DOHH2 (cell line): Measurements from ENCODE around the gene MAST1.
A peak's percentile ranks its signal among the peaks of the same experiment; 100 is the strongest.

Experiments used
- H3F3A ChIP-seq: fragments of 200-600 bp; sonication (generic), shearing (Covaris generic); 2 replicates; pipeline ENCODE4 v1.6.0; 2016; ENCODE audit warnings: antibody characterized with exemption, mild to moderate bottlenecking; ENCODE audit not compliant: control insufficient read depth, insufficient read depth
- H3K27ac ChIP-seq: fragments of 200-600 bp; sonication (generic); 2 replicates; pipeline ENCODE4 v1.5.1; 2014; ENCODE audit warnings: low read depth, mild to moderate bottlenecking, low read length, moderate library complexity
- H3K27me3 ChIP-seq: fragments of 200-600 bp; sonication (generic); 2 replicates; pipeline ENCODE4 v1.6.1; 2014; ENCODE audit warnings: mild to moderate bottlenecking, low read length, mixed read lengths; ENCODE audit not compliant: control insufficient read depth
- H3K36me3 ChIP-seq: fragments of 200-600 bp; sonication (generic); 2 replicates; pipeline ENCODE4 v1.6.1; 2014; ENCODE audit warnings: mild to moderate bottlenecking, low read length, moderate library complexity, mixed read lengths; ENCODE audit not compliant: control insufficient read depth
- H3K4me1 ChIP-seq: fragments of 200-600 bp; sonication (generic); 2 replicates; pipeline ENCODE4 v1.6.1; 2014; ENCODE audit warnings: mild to moderate bottlenecking, low read length, mixed read lengths; ENCODE audit not compliant: control insufficient read depth
- H3K4me2 ChIP-seq: fragments of 200-600 bp; sonication (generic); 2 replicates; pipeline ENCODE4 v1.6.0; 2014; ENCODE audit warnings: mild to moderate bottlenecking, low read length, moderate library complexity
- H3K4me3 ChIP-seq: fragments of 200-600 bp; sonication (generic); 2 replicates; pipeline ENCODE4 v1.5.1; 2014; ENCODE audit warnings: mild to moderate bottlenecking, low read length, mixed read lengths
- H3K79me2 ChIP-seq: fragments of 200-600 bp; sonication (generic); 2 replicates; pipeline ENCODE4 v1.6.1; 2014; ENCODE audit warnings: mild to moderate bottlenecking, low read length, mixed read lengths; ENCODE audit not compliant: control insufficient read depth
- H3K9me2 ChIP-seq: fragments of 200-600 bp; sonication (generic); replicated peaks from 2 replicates; pipeline ENCODE4 v1.6.1; 2014; ENCODE audit warnings: mild to moderate bottlenecking, low read length, mixed read lengths; ENCODE audit not compliant: control insufficient read depth
- H3K9me3 ChIP-seq: fragments of 200-600 bp; sonication (generic); 2 replicates; pipeline ENCODE4 v1.6.1; 2014; ENCODE audit warnings: antibody characterized with exemption, low read length, mixed read lengths; ENCODE audit not compliant: control insufficient read depth, insufficient read depth
- H4K20me1 ChIP-seq: fragments of 200-600 bp; sonication (generic); 2 replicates; pipeline ENCODE4 v1.6.0; 2014; ENCODE audit warnings: low read depth, mild to moderate bottlenecking, antibody characterized with exemption, low read length, moderate library complexity; ENCODE audit not compliant: control insufficient read depth, insufficient read depth
- CTCF ChIP-seq: fragments of 200-600 bp; sonication (generic); IDR thresholded peaks from one replicate; pipeline ENCODE4 v1.5.1; 2014; ENCODE audit warnings: antibody characterized with exemption, mild to moderate bottlenecking, low read depth, low read length; ENCODE audit not compliant: poor library complexity, severe bottlenecking
- EZH2phosphoT487 ChIP-seq: fragments of 200-600 bp; sonication (generic); IDR thresholded peaks from 2 replicates; pipeline ENCODE4 v1.6.1; 2017; ENCODE audit warnings: borderline replicate concordance, mild to moderate bottlenecking, antibody characterized with exemption, low read length, moderate library complexity, mixed read lengths

The MAST1 gene

DNA sequence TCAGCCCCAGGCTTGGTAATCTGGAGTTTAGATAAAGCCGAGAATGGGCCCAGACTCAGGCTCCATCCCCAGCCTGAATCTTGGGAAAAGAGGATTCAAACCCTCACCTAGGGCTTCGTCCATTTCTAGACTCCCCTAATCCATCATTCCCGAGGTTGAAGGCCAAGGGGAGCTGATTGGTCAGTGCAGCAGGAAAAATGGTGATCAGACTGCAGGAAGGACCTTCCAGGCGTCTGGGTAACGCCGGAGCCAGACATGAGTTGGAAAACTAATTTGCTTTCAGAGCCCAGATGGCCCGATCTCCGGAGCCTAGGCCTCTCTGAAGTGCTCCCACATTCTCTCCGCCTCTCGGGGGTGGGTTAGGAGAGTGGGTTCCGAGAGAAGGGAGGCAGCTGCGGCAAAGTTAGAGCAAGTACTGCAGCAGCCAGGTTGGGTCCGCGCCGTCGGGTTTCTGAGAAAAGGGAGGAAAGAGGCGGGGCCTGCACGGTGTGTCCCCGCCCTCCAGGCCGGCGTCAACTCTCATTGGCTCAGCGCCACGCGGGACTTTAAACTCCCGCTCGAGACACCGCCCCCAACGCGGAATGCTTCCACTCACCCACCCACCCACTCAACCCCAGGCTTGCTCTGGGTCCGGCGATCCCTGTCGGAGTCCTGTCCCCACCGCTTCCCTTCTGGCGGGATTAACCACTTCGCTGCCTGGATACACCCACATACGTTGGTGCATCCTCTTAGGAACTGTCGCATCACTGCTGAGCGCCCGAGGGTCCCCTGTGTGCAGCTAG is 3.1 kb upstream of the MAST1 start:
- no peaks in the 10 kb centered on the region for H3K9me3 ChIP-seq
- peaks cover 4% of the 10 kb centered on the region; the same call in 1 of the 2 replicates for H4K20me1 ChIP-seq
- H3K27me3 ChIP-seq, result peaks cover 42% of the 10 kb centered on the region
- peaks cover 59% of the 10 kb centered on the region for H3K4me1 ChIP-seq
- no peaks in the 10 kb centered on the region for H3K36me3 ChIP-seq
- peak overlapping the region; percentile 67 for H3K4me2 ChIP-seq
- no peaks in the 10 kb centered on the region for H3K9me2 ChIP-seq
- no peaks in the 10 kb centered on the region for H3K79me2 ChIP-seq
- no peak overlapping the region for H3K27ac ChIP-seq
- peak overlapping the region; percentile 65 for H3K4me3 ChIP-seq
- peaks cover 24% of the 10 kb centered on the region for H3F3A ChIP-seq
- TF ChIP-seq CTCF (no peak), EZH2phosphoT487 (no peak)

DNA sequence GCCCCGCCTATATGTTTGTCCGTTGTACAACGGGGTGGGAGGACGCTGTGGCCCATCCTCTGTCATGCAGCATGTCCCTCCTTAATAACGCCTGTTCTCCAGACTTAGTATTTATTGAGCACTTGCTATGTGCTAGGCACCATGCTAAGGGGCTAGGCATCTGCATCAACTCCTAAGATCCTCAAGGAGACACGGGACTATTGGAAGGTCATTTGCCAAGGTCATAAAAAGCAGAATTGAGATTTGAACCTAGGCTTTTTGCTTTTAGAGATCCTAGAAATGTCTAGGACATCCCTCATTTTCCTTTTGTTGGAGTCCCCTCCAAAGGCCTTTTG is 1.8 kb upstream of the MAST1 start:
- Histone ChIP-seq H3K36me3 (no peaks in the 10 kb centered on the region), H3K9me2 (no peaks in the 10 kb centered on the region), H3K4me3 (peak overlapping the region; percentile 65), H3K4me1 (peaks cover 69% of the 10 kb centered on the region), H3F3A (peaks cover 25% of the 10 kb centered on the region), H3K27me3 (peaks cover 35% of the 10 kb centered on the region), H3K79me2 (no peaks in the 10 kb centered on the region), H4K20me1 (peaks cover 10% of the 10 kb centered on the region; the same call in 1 of the 2 replicates), H3K4me2 (peak overlapping the region; percentile 67), H3K9me3 (no peaks in the 10 kb centered on the region), H3K27ac (no peak overlapping the region)
- TF ChIP-seq CTCF (no peak), EZH2phosphoT487 (no peak)

DNA sequence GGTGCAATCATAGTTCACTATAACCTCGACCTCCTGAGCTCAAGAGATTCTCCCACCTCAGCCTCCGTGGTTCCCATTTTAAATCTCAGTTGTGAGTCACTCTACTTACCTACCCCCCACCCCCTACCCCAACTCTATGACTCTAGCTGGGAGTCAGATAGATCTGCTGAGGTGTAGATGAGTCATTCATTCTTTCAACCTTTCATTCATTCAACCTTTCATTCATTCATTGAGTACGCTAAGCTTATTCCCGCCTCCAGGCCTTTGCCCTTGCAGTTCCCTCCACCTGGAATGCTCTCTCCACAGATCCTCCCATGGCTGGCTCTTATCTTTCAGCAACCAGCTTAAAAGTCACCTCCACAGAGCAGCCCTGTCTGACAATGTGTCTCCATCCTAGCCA is 1.1 kb upstream of the MAST1 start:
- no peak overlapping the region for H3K4me2 ChIP-seq
- H3F3A ChIP-seq, result peaks cover 25% of the 10 kb centered on the region
- H3K9me2 ChIP-seq, result no peaks in the 10 kb centered on the region
- H3K4me3 ChIP-seq, result no peak overlapping the region
- H3K36me3 ChIP-seq, result no peaks in the 10 kb centered on the region
- no peaks in the 10 kb centered on the region for H3K79me2 ChIP-seq
- H4K20me1 ChIP-seq, result peaks cover 10% of the 10 kb centered on the region; the same call in 1 of the 2 replicates
- H3K27me3 ChIP-seq, result peaks cover 27% of the 10 kb centered on the region
- H3K27ac ChIP-seq, result no peak overlapping the region
- no peaks in the 10 kb centered on the region for H3K9me3 ChIP-seq
- no peak for TF ChIP-seq CTCF
- no peak for TF ChIP-seq EZH2phosphoT487
- peaks cover 69% of the 10 kb centered on the region for H3K4me1 ChIP-seq
